Thymus (tissue), 14 donors: ENCODE results near the gene C5orf47. TPM values are rescaled to one million over a fixed set of nuclear protein-coding genes. Genes with fewer than 3 reads are reported as not detected.

ENCODE experiments used
- DNase-seq, 9 donors: peaks; one replicate each; pipeline ENCODE4 v3.0.0-alpha.2; 2013; ENCODE audit warnings: low spot score in 9 of 9, low read depth in 6 of 9, missing footprints in 1 of 9
- H3K27ac ChIP-seq, 2 donors: one replicate each; pipeline ENCODE4 v1.5.1; 2013; ENCODE audit warnings: control low read depth in 1 of 2, low read depth in 1 of 2, low read length in 1 of 2, mild to moderate bottlenecking in 1 of 2, moderate library complexity in 1 of 2
- H3K27me3 ChIP-seq, 2 donors: one replicate each; pipeline ENCODE4 v1.5.1; 2013; ENCODE audit warnings: low read length in 1 of 2; ENCODE audit not compliant: control insufficient read depth in 2 of 2, insufficient read depth in 1 of 2
- H3K36me3 ChIP-seq, 2 donors: one replicate each; pipeline ENCODE4 v1.5.1; 2013; ENCODE audit warnings: low read length in 1 of 2, mild to moderate bottlenecking in 1 of 2, moderate library complexity in 1 of 2; ENCODE audit not compliant: control insufficient read depth in 2 of 2, insufficient read depth in 2 of 2
- H3K4me1 ChIP-seq, 2 donors: one replicate each; pipeline ENCODE4 v1.5.1; 2013; ENCODE audit warnings: low read length in 2 of 2; ENCODE audit not compliant: control insufficient read depth in 2 of 2, insufficient read depth in 2 of 2
- H3K4me3 ChIP-seq, 2 donors: one replicate each; pipeline ENCODE4 v1.5.1; 2013; ENCODE audit warnings: low read length in 2 of 2, control low read depth in 1 of 2, mild to moderate bottlenecking in 1 of 2
- H3K9me3 ChIP-seq, 2 donors: one replicate each; pipeline ENCODE4 v1.5.1; 2013; ENCODE audit warnings: low read length in 1 of 2, mild to moderate bottlenecking in 1 of 2; ENCODE audit not compliant: control insufficient read depth in 2 of 2, insufficient read depth in 1 of 2
- WGBS: extraction: QIAGEN DNeasy Blood & Tissue Kit; methylation state at CpG from one replicate; pipeline ENCODE4 v1.1.7; 2013; 5-methylcytosine and 5-hydroxymethylcytosine counted together
- long read RNA-seq, 10 donors: transcript quantifications; one replicate each; lab custom pipeline, GENCODE V29; 2026
- polyA plus RNA-seq: library from polyadenylated mRNA; stranded (reverse); fragments of 200-250 nt; gene quantifications from one replicate; pipeline ENCODE4 v1.2.3, GENCODE V29; 2013
- total RNA-seq: library from RNA; stranded (reverse); fragments of 120-200 nt; gene quantifications from one replicate; pipeline ENCODE4 v1.2.4, GENCODE V29; 2013
- donor health status: healthy.

C5orf47 gene, protein sequence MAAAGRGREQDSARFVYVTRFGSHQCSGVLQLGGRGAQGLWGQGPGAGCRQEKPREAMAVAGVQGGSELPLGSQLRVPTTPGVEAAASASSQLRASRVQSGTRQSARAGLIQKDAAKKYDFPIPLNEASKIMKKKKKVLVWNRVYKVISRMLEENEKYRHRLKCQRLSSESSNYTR
- total RNA-seq (under 0.01 TPM), polyA plus RNA-seq (0.14 TPM)
- long read RNA-seq, donor 1 = 0 reads
- long read RNA-seq, donor 2 = 0 reads
- long read RNA-seq, donor 3 = 0 reads
- long read RNA-seq, donor 4 = 0 reads
- long read RNA-seq, donor 5 = 0 reads
- long read RNA-seq, donor 6 = 0 reads
- long read RNA-seq, donor 7 = 0 reads
- long read RNA-seq, donor 8 = 0 reads
- long read RNA-seq, donor 9 = 0 reads
- long read RNA-seq, donor 10 = 0 reads

DNA sequence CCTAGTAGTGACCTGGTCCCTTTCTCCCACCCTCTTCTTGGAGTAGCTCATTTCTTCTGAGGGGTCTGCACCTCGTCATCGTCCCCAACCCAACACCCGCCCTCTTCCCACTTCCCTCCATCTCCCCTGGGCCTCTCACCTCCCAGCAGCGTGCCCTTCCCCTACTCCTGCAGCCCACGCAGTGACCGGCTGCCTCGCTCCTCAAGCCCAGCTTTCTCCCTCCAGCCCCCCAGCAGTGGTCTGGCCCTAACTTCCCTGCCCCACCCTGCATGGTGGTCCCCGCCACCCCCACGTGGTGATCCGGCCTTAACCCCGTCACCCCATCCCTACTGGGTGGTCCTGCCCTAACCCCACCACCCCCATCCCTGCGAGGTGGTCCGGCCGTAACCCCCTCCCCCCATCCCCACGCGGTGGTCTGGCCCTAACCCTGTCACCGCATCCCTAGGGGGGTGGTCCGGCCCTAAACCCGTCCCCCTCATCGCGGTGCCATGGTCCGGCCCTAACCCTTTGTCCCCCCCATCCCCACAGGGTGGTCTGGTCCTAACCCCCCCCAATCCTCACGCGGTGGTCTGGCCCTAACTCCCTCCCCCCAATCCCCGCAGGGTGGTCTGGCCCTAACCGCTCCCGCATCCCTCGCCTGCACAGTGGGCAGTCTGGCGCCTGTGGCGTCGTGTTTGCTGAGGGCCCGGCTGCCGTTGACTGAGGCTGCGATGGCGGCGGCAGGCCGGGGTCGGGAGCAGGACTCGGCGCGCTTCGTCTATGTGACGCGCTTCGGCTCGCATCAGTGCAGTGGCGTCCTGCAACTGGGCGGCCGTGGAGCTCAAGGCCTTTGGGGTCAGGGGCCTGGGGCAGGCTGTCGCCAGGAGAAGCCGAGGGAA lies at the start of gene C5orf47:
Gene C5orf47 (plus strand): TSS at position 617 of the 878 bp plus-strand sequence. CDS start 94 bp downstream, at position 711.
- 97% methylated on average over 51 of the region's 51 CpGs for WGBS

DNA sequence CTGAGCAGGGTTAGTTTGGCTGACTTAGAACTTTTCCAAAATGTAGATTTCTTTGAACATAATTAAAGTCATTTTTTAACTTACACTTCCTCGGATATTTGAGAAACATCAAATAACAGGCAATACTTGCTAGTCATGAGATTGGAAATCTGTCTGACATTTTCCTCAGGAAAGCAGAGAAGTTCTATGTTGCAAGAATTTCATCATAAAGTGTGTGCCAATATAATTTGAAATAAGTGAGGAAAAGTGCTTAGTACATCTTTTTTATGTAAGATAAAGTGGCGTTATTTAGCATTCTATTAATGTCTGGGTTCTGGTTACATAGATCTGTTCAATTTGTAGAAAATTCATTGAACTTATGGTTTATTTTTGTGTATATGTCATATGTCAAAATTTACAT lies 48.7 kb upstream of the C5orf47 start:
- DNase-seq = no peak
- no peaks in the 10 kb centered on the region for H3K27me3 ChIP-seq
- peaks cover 5 to 6% of the 10 kb centered on the region in 2 donors for H3K36me3 ChIP-seq
- 95% methylated on average over 2 of the region's 2 CpGs for WGBS
- no peaks in the 10 kb centered on the region for H3K9me3 ChIP-seq
- no peak overlapping the region for H3K4me3 ChIP-seq
- no peaks in the 10 kb centered on the region for H3K4me1 ChIP-seq
- no peak overlapping the region for H3K27ac ChIP-seq

More for the DNA sequence above, at the start of gene C5orf47:
- Histone ChIP-seq H3K4me1 (no peaks in the 10 kb centered on the region), H3K27ac (no peak within 1 kb of the TSS), H3K4me3 (no peak within 1 kb of the TSS), H3K36me3 (no peaks in the 10 kb centered on the region), H3K27me3 (no peaks in the 10 kb centered on the region), H3K9me3 (no peaks in the 10 kb centered on the region)
- no peak for DNase-seq

DNA sequence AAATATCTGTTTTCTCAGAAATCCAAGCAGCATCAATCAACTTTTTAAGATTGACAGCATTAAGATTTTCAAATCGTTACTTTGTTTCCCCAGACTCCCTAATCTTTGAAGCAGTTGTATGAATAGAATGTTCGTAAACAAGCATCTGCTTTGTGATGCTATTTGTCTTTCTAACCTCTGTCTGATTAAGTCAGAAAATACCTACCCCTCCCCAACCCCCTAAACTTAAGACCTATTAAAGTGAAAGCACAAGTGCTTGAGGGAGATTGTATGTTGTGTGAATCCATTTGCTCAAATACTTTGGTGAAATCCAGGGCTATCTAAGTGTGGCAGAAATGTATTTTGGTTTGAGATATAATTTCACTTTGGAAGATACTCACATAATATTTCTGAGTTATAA lies 47.9 kb upstream of the C5orf47 start:
- Histone ChIP-seq H3K36me3 (peaks cover 5 to 6% of the 10 kb centered on the region in 2 donors), H3K27me3 (no peaks in the 10 kb centered on the region), H3K4me1 (no peaks in the 10 kb centered on the region), H3K27ac (no peak overlapping the region), H3K4me3 (no peak overlapping the region), H3K9me3 (no peaks in the 10 kb centered on the region)
- DNase-seq = no peak
- whole genome bisulfite sequencing = 96% methylated on average over 2 of the region's 2 CpGs

DNA sequence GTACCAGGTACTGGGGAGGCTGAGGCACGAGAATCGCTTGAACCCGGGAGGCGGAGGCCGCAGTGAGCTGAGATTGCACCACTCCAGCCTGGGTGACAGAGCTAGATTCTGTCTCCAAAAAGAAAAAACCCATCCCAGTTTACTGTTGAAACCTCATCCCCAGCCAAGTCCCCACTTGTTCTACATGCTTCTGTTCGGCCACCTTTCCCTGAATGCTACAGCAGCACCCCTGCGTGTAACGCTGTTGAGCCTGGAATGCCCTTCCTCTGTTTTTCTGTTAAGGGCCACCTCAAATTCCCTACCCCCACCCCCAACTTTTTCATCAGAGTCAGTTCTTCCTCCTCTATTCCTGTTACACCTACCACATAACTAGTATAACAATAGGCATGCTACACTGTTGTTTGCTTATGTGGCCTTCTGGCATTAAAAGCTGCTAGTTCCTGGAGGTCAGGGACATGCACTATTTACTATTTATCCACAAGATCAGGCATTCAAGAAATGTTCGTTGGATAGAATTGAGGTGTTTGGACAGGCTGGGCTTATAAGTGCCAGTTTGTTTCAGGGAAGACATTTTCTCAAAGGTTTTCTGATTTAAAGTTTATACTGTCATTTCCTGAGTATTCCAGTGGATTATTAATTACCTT lies 47.1 kb upstream of the C5orf47 start:
- no peak overlapping the region for H3K4me3 ChIP-seq
- peaks cover 5 to 9% of the 10 kb centered on the region in 2 donors for H3K36me3 ChIP-seq
- DNase-seq = no peak
- H3K4me1 ChIP-seq = no peaks in the 10 kb centered on the region
- no peak overlapping the region for H3K27ac ChIP-seq
- WGBS = 86% methylated on average over 9 of the region's 9 CpGs
- no peaks in the 10 kb centered on the region for H3K27me3 ChIP-seq
- H3K9me3 ChIP-seq = no peaks in the 10 kb centered on the region

DNA sequence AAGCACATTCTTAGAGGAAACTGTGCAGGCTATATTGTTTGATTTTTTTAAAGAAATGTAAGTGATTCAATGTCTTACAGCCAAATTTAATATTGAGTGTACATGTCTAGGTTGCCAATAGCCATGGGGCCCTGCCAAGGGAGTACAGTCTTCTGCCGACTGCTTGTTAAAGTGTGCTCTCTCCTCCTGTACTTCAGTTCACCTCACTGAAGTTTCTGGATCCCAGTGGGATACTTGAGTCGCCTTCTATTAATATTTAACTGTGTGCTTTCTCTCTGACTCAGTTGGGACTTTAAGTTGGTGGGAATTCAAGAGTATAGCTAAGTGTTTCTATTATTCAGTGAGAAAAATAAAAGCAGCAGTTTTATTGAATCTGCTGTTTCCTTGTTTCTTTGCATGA lies 44.5 kb upstream of the C5orf47 start:
- no peak for DNase-seq
- no peak overlapping the region for H3K4me3 ChIP-seq
- H3K27me3 ChIP-seq = no peaks in the 10 kb centered on the region
- H3K27ac ChIP-seq = no peak overlapping the region
- 96% methylated on average over 2 of the region's 2 CpGs for WGBS
- no peaks in the 10 kb centered on the region for H3K4me1 ChIP-seq
- H3K36me3 ChIP-seq = peaks cover 8 to 9% of the 10 kb centered on the region in 2 donors
- no peaks in the 10 kb centered on the region for H3K9me3 ChIP-seq

DNA sequence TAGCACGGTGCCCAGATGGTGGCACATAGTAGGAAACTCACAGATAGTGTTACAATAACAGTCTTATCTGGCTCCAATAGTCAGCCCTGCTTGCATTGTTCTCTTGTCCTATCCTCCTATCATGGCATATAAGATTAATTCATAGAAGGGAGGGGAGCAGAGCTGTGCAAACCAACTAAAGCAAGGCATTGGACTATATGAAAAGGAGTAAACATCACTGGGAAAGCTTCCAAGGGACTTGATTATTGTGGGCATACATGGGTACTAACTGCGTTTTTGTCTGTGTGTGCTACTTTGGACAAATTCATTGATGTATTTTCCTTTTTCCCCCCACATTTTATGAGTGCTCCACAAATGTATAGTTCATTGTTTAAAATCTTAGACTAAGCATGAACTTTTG lies 43.8 kb upstream of the C5orf47 start:
- H3K27me3 ChIP-seq = no peaks in the 10 kb centered on the region
- H3K9me3 ChIP-seq = no peaks in the 10 kb centered on the region
- no peak for DNase-seq
- peaks cover 9 to 13% of the 10 kb centered on the region in 2 donors for H3K36me3 ChIP-seq
- 95% methylated on average over 2 of the region's 2 CpGs for WGBS
- no peak overlapping the region for H3K4me3 ChIP-seq
- H3K4me1 ChIP-seq = no peaks in the 10 kb centered on the region
- no peak overlapping the region for H3K27ac ChIP-seq

DNA sequence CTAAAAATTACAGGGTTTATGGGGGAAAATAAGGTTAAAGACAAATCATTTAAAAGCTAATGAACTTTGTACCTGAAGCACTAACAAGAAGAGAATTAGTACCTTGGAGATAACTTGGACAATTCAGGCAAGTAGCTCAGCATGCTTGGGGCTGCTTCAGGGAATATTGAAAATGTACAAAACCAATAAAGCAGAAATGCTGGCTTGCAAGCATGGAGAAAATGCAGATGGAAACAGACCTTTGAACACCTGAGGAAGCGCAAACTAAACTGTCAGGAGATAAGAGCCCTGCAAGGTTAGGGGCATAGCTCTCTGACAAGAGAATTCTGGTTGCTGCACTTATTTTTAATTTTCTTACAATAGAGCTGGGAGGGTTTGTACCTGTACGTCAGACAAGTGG lies 42.6 kb upstream of the C5orf47 start:
- Histone ChIP-seq H3K4me3 (no peak overlapping the region), H3K4me1 (no peaks in the 10 kb centered on the region), H3K9me3 (no peaks in the 10 kb centered on the region), H3K36me3 (peaks cover 9 to 19% of the 10 kb centered on the region in 2 donors), H3K27ac (no peak overlapping the region), H3K27me3 (no peaks in the 10 kb centered on the region)
- DNase-seq = no peak
- 97% methylated on average over 2 of the region's 2 CpGs for WGBS

DNA sequence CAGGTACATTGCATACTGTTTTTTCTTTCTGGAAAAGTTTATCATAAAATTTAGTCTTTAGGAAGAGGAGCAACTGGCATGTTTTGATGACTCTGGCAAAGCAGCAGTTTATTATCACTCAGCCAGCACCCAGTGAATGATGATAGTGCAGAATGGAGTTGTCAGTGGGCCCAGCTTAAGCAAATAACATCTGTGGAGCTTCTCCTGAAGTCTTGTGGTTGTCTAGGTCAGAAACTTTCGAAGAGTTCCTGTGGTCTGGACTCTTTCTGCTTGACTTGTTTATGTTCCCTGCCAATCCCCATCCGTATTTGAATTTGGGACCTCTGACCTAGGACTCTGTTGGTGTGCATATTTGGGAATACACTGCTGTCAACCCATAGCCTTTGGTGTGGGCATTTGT lies 38.1 kb upstream of the C5orf47 start:
- no peaks in the 10 kb centered on the region for H3K27me3 ChIP-seq
- H3K9me3 ChIP-seq = no peaks in the 10 kb centered on the region
- H3K4me1 ChIP-seq = no peaks in the 10 kb centered on the region
- no peak overlapping the region for H3K27ac ChIP-seq
- no peak for DNase-seq
- H3K36me3 ChIP-seq = peaks cover 13 to 28% of the 10 kb centered on the region in 2 donors
- H3K4me3 ChIP-seq = no peak overlapping the region
- 95% methylated on average over 2 of the region's 2 CpGs for WGBS
